GM19238 (cell line): ENCODE measurements around the gene ATP6V1D.
"Not testable (repeated sequence)": the region's sequence is repeated elsewhere in the genome, so short reads cannot be mapped to it uniquely, and the experiment has no call there.

Experiments
- DNase-seq: peaks from one replicate; pipeline ENCODE4 v3.0.0; 2011; ENCODE audit warnings: low spot score; ENCODE audit not compliant: insufficient read length

ATP6V1D gene

GRCh38 chr14:67359775-67360469 is at the start of gene ATP6V1D, which contains the start of gene EIF2S1:
ATP6V1D (minus strand) TSS chr14:67359804; CDS start chr14:67359698, 106 bp downstream.
EIF2S1 (plus strand) TSS chr14:67360328; CDS start chr14:67364768, 4,440 bp downstream.
- DNase-seq: peak; percentile 86

GRCh38 chr14:67408122-67408801 is 48.7 kb upstream of the ATP6V1D start:
- DNase-seq: not testable (repeated sequence)

- no peak for DNase-seq
These were observed 46.2 kb upstream of the ATP6V1D start for GRCh38 chr14:67405771-67406170.

- DNase-seq: no peak
These were observed 40.8 kb upstream of the ATP6V1D start for GRCh38 chr14:67400434-67400833.

GRCh38 chr14:67397536-67397935 is 37.9 kb upstream of the ATP6V1D start:
- no peak for DNase-seq

- DNase-seq: no peak
These were observed 36.9 kb upstream of the ATP6V1D start for GRCh38 chr14:67396381-67396970.

GRCh38 chr14:67395876-67396189 is 36.2 kb upstream of the ATP6V1D start:
- no peak for DNase-seq

GRCh38 chr14:67395086-67395875 is 35.7 kb upstream of the ATP6V1D start:
- no peak for DNase-seq

GRCh38 chr14:67393689-67394088 is 34.1 kb upstream of the ATP6V1D start:
- no peak for DNase-seq

GRCh38 chr14:67392800-67393199 is 33.2 kb upstream of the ATP6V1D start:
- no peak for DNase-seq

- DNase-seq: no peak
These were observed 32.5 kb upstream of the ATP6V1D start for GRCh38 chr14:67392123-67392522.

GRCh38 chr14:67391268-67391667 is 31.7 kb upstream of the ATP6V1D start:
- no peak for DNase-seq

GRCh38 chr14:67389811-67390534 is 30.4 kb upstream of the ATP6V1D start:
- no peak for DNase-seq

- DNase-seq: no peak
These were observed 29.7 kb upstream of the ATP6V1D start for GRCh38 chr14:67389275-67389674.

GRCh38 chr14:67387195-67387594 is 27.6 kb upstream of the ATP6V1D start:
- no peak for DNase-seq

GRCh38 chr14:67385618-67386017 is 26.0 kb upstream of the ATP6V1D start:
- no peak for DNase-seq

GRCh38 chr14:67385120-67385519 is 25.5 kb upstream of the ATP6V1D start:
- DNase-seq: no peak

GRCh38 chr14:67377916-67378315 is 18.3 kb upstream of the ATP6V1D start:
- DNase-seq: no peak

- no peak for DNase-seq
These were observed 13.7 kb upstream of the ATP6V1D start for GRCh38 chr14:67373347-67373746.

GRCh38 chr14:67372833-67373232 is 13.2 kb upstream of the ATP6V1D start:
- no peak for DNase-seq
